Measurements from ENCODE around the gene RTCA.
"Not testable (repeated sequence)": the region's sequence is repeated elsewhere in the genome, so short reads cannot be mapped to it uniquely, and the experiment has no call there.

RTCA gene

DNA sequence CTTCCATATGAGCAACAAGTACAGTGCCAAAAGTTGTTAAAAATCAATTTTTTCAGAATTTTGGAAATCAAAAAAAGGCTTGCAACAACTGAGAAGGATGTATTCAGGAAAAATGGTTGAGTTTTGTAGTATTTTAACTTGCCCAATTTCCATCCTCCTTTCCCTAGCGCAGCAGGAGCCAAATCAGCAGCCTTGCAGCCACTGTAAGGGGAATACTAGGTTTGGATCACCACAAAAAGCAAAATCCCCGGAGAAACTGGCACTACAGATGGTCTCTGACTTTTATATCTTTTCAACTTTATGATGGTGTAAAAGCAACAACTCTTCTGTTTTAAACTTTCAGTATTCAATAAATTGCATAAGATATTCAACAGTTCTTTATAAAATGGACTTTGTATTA is 34.3 kb upstream of the RTCA start:
- no peak overlapping the region for H3K4me3 ChIP-seq (replicated peaks; ENCODE audit: insufficient read depth, low read length)
- no peak overlapping the region for H3K27ac ChIP-seq (replicated peaks)
- TF ChIP-seq, protein P1, sequence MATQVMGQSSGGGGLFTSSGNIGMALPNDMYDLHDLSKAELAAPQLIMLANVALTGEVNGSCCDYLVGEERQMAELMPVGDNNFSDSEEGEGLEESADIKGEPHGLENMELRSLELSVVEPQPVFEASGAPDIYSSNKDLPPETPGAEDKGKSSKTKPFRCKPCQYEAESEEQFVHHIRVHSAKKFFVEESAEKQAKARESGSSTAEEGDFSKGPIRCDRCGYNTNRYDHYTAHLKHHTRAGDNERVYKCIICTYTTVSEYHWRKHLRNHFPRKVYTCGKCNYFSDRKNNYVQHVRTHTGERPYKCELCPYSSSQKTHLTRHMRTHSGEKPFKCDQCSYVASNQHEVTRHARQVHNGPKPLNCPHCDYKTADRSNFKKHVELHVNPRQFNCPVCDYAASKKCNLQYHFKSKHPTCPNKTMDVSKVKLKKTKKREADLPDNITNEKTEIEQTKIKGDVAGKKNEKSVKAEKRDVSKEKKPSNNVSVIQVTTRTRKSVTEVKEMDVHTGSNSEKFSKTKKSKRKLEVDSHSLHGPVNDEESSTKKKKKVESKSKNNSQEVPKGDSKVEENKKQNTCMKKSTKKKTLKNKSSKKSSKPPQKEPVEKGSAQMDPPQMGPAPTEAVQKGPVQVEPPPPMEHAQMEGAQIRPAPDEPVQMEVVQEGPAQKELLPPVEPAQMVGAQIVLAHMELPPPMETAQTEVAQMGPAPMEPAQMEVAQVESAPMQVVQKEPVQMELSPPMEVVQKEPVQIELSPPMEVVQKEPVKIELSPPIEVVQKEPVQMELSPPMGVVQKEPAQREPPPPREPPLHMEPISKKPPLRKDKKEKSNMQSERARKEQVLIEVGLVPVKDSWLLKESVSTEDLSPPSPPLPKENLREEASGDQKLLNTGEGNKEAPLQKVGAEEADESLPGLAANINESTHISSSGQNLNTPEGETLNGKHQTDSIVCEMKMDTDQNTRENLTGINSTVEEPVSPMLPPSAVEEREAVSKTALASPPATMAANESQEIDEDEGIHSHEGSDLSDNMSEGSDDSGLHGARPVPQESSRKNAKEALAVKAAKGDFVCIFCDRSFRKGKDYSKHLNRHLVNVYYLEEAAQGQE (IDR thresholded peaks at IDR 0.05; ENCODE audit: insufficient replicate concordance, low read depth), result no peak
- TF ChIP-seq, protein P2, sequence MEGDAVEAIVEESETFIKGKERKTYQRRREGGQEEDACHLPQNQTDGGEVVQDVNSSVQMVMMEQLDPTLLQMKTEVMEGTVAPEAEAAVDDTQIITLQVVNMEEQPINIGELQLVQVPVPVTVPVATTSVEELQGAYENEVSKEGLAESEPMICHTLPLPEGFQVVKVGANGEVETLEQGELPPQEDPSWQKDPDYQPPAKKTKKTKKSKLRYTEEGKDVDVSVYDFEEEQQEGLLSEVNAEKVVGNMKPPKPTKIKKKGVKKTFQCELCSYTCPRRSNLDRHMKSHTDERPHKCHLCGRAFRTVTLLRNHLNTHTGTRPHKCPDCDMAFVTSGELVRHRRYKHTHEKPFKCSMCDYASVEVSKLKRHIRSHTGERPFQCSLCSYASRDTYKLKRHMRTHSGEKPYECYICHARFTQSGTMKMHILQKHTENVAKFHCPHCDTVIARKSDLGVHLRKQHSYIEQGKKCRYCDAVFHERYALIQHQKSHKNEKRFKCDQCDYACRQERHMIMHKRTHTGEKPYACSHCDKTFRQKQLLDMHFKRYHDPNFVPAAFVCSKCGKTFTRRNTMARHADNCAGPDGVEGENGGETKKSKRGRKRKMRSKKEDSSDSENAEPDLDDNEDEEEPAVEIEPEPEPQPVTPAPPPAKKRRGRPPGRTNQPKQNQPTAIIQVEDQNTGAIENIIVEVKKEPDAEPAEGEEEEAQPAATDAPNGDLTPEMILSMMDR (IDR thresholded peaks at IDR 0.05; ENCODE audit: insufficient read depth, low read length), result no peak
- TF ChIP-seq POLR2AphosphoS5 (IDR thresholded peaks at IDR 0.05; ENCODE audit: low read depth) (no peak), SPI1 (IDR thresholded peaks at IDR 0.05; ENCODE audit: borderline replicate concordance, low read depth) (no peak), GABPA (IDR thresholded peaks at IDR 0.05; ENCODE audit: low read depth) (no peak)
- no peak for DNase-seq (ENCODE audit: low read depth in 1 of 2, low spot score in 1 of 2)
- no peaks in the 10 kb centered on the region for H3K27me3 ChIP-seq (ENCODE audit: insufficient read depth, poor library complexity, severe bottlenecking)

DNA sequence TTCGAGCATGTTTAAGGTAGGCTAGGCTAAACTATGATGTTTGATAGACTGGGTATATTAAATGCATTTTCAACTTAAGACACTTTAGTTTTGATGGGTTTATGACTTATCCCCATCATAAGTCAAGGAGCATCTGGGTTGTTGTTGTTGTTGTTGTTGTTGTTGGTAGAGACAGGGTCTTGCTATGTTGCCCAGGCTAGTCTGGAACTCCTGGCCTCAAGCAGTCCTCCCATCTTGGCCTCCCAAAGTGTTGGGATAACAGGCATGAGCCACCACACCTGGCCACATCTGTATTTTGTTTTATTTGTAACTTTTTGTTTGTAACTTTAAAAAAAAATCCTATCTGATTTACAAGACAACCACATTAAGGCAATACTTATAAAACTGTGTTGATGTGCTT is 33.9 kb upstream of the RTCA start:
- no peak for DNase-seq (ENCODE audit: low read depth in 1 of 2, low spot score in 1 of 2)
- H3K4me3 ChIP-seq (replicated peaks; ENCODE audit: insufficient read depth, low read length), result no peak overlapping the region
- TF ChIP-seq, protein P1 (IDR thresholded peaks at IDR 0.05; ENCODE audit: insufficient replicate concordance, low read depth), result no peak
- no peak for TF ChIP-seq GABPA (IDR thresholded peaks at IDR 0.05; ENCODE audit: low read depth)
- no peak for TF ChIP-seq SPI1 (IDR thresholded peaks at IDR 0.05; ENCODE audit: borderline replicate concordance, low read depth)
- TF ChIP-seq POLR2AphosphoS5 (IDR thresholded peaks at IDR 0.05; ENCODE audit: low read depth), result no peak
- TF ChIP-seq, protein P2 (IDR thresholded peaks at IDR 0.05; ENCODE audit: insufficient read depth, low read length), result no peak

DNA sequence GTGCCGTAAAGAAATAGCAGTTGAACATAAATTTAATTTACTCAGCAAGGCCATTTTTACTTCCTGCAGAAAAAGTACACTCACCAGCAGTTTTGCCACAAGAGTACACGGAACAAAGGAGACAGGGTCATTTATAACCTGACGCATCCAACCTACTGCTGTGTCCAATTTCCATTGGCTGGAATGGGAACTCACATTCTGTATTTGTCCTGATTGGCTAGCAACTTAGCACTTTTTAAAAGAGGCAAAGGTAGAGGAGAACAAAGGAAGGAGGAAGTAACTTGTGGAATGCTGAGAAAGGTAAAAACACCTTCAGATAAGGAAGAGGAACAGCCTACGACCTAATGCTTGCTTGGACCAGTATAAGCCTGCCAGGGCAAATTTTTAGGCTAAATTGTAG is 32.5 kb upstream of the RTCA start:
- H3K4me3 ChIP-seq (replicated peaks; ENCODE audit: insufficient read depth, low read length); DNase-seq (ENCODE audit: low read depth in 1 of 2, low spot score in 1 of 2); H3K27ac ChIP-seq (replicated peaks); H3K27me3 ChIP-seq (ENCODE audit: insufficient read depth, poor library complexity, severe bottlenecking): not testable (repeated sequence)

More for the DNA sequence above, 33.9 kb upstream of the RTCA start:
- H3K27ac ChIP-seq (replicated peaks), result no peak overlapping the region
- no peaks in the 10 kb centered on the region for H3K27me3 ChIP-seq (ENCODE audit: insufficient read depth, poor library complexity, severe bottlenecking)

DNA sequence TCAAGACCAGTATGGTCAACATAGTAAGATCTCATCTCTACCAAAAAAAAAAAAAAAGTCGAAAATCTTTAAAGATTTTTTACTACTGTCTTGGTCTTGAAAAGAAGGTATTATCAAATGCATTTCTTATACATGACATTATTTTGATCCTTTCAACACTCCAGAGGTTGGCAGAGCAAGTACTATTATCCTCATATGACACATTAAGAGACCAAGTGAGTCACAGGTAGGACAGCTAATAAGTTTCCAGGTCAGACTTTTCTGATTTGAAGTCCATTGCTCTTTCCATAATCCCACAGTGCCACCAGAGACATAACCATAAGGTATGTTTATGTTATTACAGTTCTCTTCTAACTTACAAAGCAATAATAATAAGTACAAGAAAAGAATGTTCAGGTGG is 31.6 kb upstream of the RTCA start:
- no peak for TF ChIP-seq SPI1 (IDR thresholded peaks at IDR 0.05; ENCODE audit: borderline replicate concordance, low read depth)
- TF ChIP-seq, protein P2 (IDR thresholded peaks at IDR 0.05; ENCODE audit: insufficient read depth, low read length), result no peak
- TF ChIP-seq, protein P1 (IDR thresholded peaks at IDR 0.05; ENCODE audit: insufficient replicate concordance, low read depth), result no peak
- TF ChIP-seq POLR2AphosphoS5 (IDR thresholded peaks at IDR 0.05; ENCODE audit: low read depth), result no peak
- TF ChIP-seq GABPA (IDR thresholded peaks at IDR 0.05; ENCODE audit: low read depth), result no peak
- H3K27ac ChIP-seq (replicated peaks), result no peak overlapping the region
- no peak overlapping the region for H3K4me3 ChIP-seq (replicated peaks; ENCODE audit: insufficient read depth, low read length)
- no peaks in the 10 kb centered on the region for H3K27me3 ChIP-seq (ENCODE audit: insufficient read depth, poor library complexity, severe bottlenecking)
- no peak for DNase-seq (ENCODE audit: low read depth in 1 of 2, low spot score in 1 of 2)

All from HL-60 (cell line).